ENCODE results near the gene PLCH1. TPM values are rescaled to one million over a fixed set of nuclear protein-coding genes. Genes with fewer than 3 reads are reported as not detected.
A peak's percentile ranks its signal among the peaks of the same experiment; 100 is the strongest.

The PLCH1 gene
- total and polyA plus RNA-seq, 2 experiments from 2014 or later, result 2.6 to 5.8 TPM

GRCh38 chr3:155550391-155550790, 194.5 kb downstream of the PLCH1 start:
- H3K4me2 ChIP-seq, result no peak overlapping the region
- H4K20me1 ChIP-seq (ENCODE audit: insufficient read depth, poor library complexity, severe bottlenecking), result no peaks in the 10 kb centered on the region
- H3K27me3 ChIP-seq, result no peaks in the 10 kb centered on the region
- DNase-seq (ENCODE audit: low spot score), result no peak
- no peak overlapping the region for H2AFZ ChIP-seq
- WGBS (ENCODE audit: low lambda C conversion rate, missing lambda C conversion rate), result 100% methylated on average over 3 of the region's 3 CpGs
- no peak overlapping the region for H3K27ac ChIP-seq
- no peaks in the 10 kb centered on the region for H3K36me3 ChIP-seq (replicated peaks; ENCODE audit: insufficient read depth, low read depth)
- H3K79me2 ChIP-seq, result no peaks in the 10 kb centered on the region
- peaks cover 6% of the 10 kb centered on the region for H3K4me1 ChIP-seq (ENCODE audit: insufficient read depth)
- no peaks in the 10 kb centered on the region for H3K9me3 ChIP-seq (ENCODE audit: low read depth)
- no peak overlapping the region for H3K4me3 ChIP-seq
- H3K9me2 ChIP-seq (replicated peaks; ENCODE audit: insufficient read depth), result no peaks in the 10 kb centered on the region
- no peak for TF ChIP-seq EZH2 (IDR thresholded peaks at IDR 0.05; ENCODE audit: borderline replicate concordance)
- TF ChIP-seq CTCF (IDR thresholded peaks at IDR 0.05; ENCODE audit: poor library complexity), result no peak
- TF ChIP-seq EZH2phosphoT487 (IDR thresholded peaks at IDR 0.05; ENCODE audit: low read depth, severe bottlenecking, unreplicated experiment), result no peak

- no peaks in the 10 kb centered on the region for H3K27me3 ChIP-seq
- H4K20me1 ChIP-seq (ENCODE audit: insufficient read depth, poor library complexity, severe bottlenecking), result no peaks in the 10 kb centered on the region
- no peak overlapping the region for H3K4me3 ChIP-seq
- 77% methylated on average over 2 of the region's 2 CpGs for WGBS (ENCODE audit: low lambda C conversion rate, missing lambda C conversion rate)
- H3K9me2 ChIP-seq (replicated peaks; ENCODE audit: insufficient read depth), result no peaks in the 10 kb centered on the region
- H3K9me3 ChIP-seq (ENCODE audit: low read depth), result no peaks in the 10 kb centered on the region
- H3K36me3 ChIP-seq (replicated peaks; ENCODE audit: insufficient read depth, low read depth), result no peaks in the 10 kb centered on the region
- no peak for TF ChIP-seq CTCF (IDR thresholded peaks at IDR 0.05; ENCODE audit: poor library complexity)
- TF ChIP-seq EZH2 (IDR thresholded peaks at IDR 0.05; ENCODE audit: borderline replicate concordance), result no peak
- no peak for TF ChIP-seq EZH2phosphoT487 (IDR thresholded peaks at IDR 0.05; ENCODE audit: low read depth, severe bottlenecking, unreplicated experiment)
- no peaks in the 10 kb centered on the region for H3K4me1 ChIP-seq (ENCODE audit: insufficient read depth)
- no peak overlapping the region for H2AFZ ChIP-seq
- H3K27ac ChIP-seq, result no peak overlapping the region
- DNase-seq (ENCODE audit: low spot score), result no peak
- H3K79me2 ChIP-seq, result no peaks in the 10 kb centered on the region
- H3K4me2 ChIP-seq, result no peak overlapping the region
Observed at GRCh38 chr3:155549087-155549486, 195.8 kb downstream of the PLCH1 start.

- 51% methylated on average over 2 of the region's 2 CpGs for WGBS (ENCODE audit: low lambda C conversion rate, missing lambda C conversion rate)
- H3K4me2 ChIP-seq, result no peak overlapping the region
- no peak overlapping the region for H3K27ac ChIP-seq
- H3K4me3 ChIP-seq, result no peak overlapping the region
- H3K4me1 ChIP-seq (ENCODE audit: insufficient read depth), result no peaks in the 10 kb centered on the region
- H3K27me3 ChIP-seq, result no peaks in the 10 kb centered on the region
- H3K9me2 ChIP-seq (replicated peaks; ENCODE audit: insufficient read depth), result no peaks in the 10 kb centered on the region
- DNase-seq (ENCODE audit: low spot score), result peak; percentile 12
- no peaks in the 10 kb centered on the region for H3K9me3 ChIP-seq (ENCODE audit: low read depth)
- H2AFZ ChIP-seq, result no peak overlapping the region
- no peaks in the 10 kb centered on the region for H3K36me3 ChIP-seq (replicated peaks; ENCODE audit: insufficient read depth, low read depth)
- H4K20me1 ChIP-seq (ENCODE audit: insufficient read depth, poor library complexity, severe bottlenecking), result no peaks in the 10 kb centered on the region
- TF ChIP-seq EZH2phosphoT487 (IDR thresholded peaks at IDR 0.05; ENCODE audit: low read depth, severe bottlenecking, unreplicated experiment) (no peak), CTCF (IDR thresholded peaks at IDR 0.05; ENCODE audit: poor library complexity) (no peak), EZH2 (IDR thresholded peaks at IDR 0.05; ENCODE audit: borderline replicate concordance) (no peak)
- no peaks in the 10 kb centered on the region for H3K79me2 ChIP-seq
Observed at GRCh38 chr3:155548195-155548594, 196.7 kb downstream of the PLCH1 start.

GRCh38 chr3:155535098-155535497, 209.8 kb downstream of the PLCH1 start:
- no peak overlapping the region for H3K4me2 ChIP-seq
- no peak for DNase-seq (ENCODE audit: low spot score)
- H3K9me3 ChIP-seq (ENCODE audit: low read depth), result no peaks in the 10 kb centered on the region
- no peaks in the 10 kb centered on the region for H3K4me1 ChIP-seq (ENCODE audit: insufficient read depth)
- H3K9me2 ChIP-seq (replicated peaks; ENCODE audit: insufficient read depth), result no peaks in the 10 kb centered on the region
- no peaks in the 10 kb centered on the region for H3K36me3 ChIP-seq (replicated peaks; ENCODE audit: insufficient read depth, low read depth)
- no peak overlapping the region for H3K27ac ChIP-seq
- TF ChIP-seq EZH2phosphoT487 (IDR thresholded peaks at IDR 0.05; ENCODE audit: low read depth, severe bottlenecking, unreplicated experiment), result no peak
- TF ChIP-seq CTCF (IDR thresholded peaks at IDR 0.05; ENCODE audit: poor library complexity), result no peak
- no peak for TF ChIP-seq EZH2 (IDR thresholded peaks at IDR 0.05; ENCODE audit: borderline replicate concordance)
- no peak overlapping the region for H2AFZ ChIP-seq
- no peaks in the 10 kb centered on the region for H3K79me2 ChIP-seq
- H3K27me3 ChIP-seq, result no peaks in the 10 kb centered on the region
- H3K4me3 ChIP-seq, result no peak overlapping the region
- no peaks in the 10 kb centered on the region for H4K20me1 ChIP-seq (ENCODE audit: insufficient read depth, poor library complexity, severe bottlenecking)
- 81% methylated on average over 3 of the region's 3 CpGs for WGBS (ENCODE audit: low lambda C conversion rate, missing lambda C conversion rate)

All from hepatocyte (in vitro differentiated cells).